MM.1S (cell line): ENCODE data around the gene EFHC2.

Experiments
- DNase-seq: peaks from one replicate; pipeline ENCODE4 v3.0.0-alpha.2; 2015
- H2AFZ ChIP-seq: fragments of 300-600 bp; sonication (generic); 2 replicates; pipeline ENCODE4 v1.6.0; 2016; ENCODE audit warnings: antibody characterized with exemption, low read length
- H3F3A ChIP-seq: fragments of 300-600 bp; sonication (generic); 2 replicates; pipeline ENCODE4 v1.6.1; 2016; ENCODE audit warnings: mild to moderate bottlenecking, antibody characterized with exemption, low read length, moderate library complexity, mixed read lengths; ENCODE audit not compliant: insufficient read depth
- H3K27ac ChIP-seq: fragments of 300-600 bp; sonication (generic); 2 replicates; pipeline ENCODE4 v1.5.1; 2016; ENCODE audit warnings: mild to moderate bottlenecking, low read length
- H3K27me3 ChIP-seq: fragments of 300-600 bp; sonication (generic); replicated peaks from 2 replicates; pipeline ENCODE4 v1.6.0; 2016; ENCODE audit warnings: low read length; ENCODE audit not compliant: insufficient read depth
- H3K36me3 ChIP-seq: fragments of 300-600 bp; sonication (generic); replicated peaks from 2 replicates; pipeline ENCODE4 v1.6.1; 2016; ENCODE audit warnings: mild to moderate bottlenecking, low read length, mixed read lengths; ENCODE audit not compliant: insufficient read depth
- H3K4me1 ChIP-seq: fragments of 300-600 bp; sonication (generic); 2 replicates; pipeline ENCODE4 v1.6.1; 2016; ENCODE audit warnings: low read length, mixed read lengths
- H3K4me2 ChIP-seq: fragments of 300-600 bp; sonication (generic); 2 replicates; pipeline ENCODE4 v1.6.0; 2016; ENCODE audit warnings: low read depth, low read length
- H3K4me3 ChIP-seq: fragments of 300-600 bp; sonication (generic); 2 replicates; pipeline ENCODE4 v1.5.1; 2016; ENCODE audit warnings: low read length, mixed read lengths
- H3K79me2 ChIP-seq: fragments of 300-600 bp; sonication (generic); 2 replicates; pipeline ENCODE4 v1.6.1; 2016; ENCODE audit warnings: mixed run types, low read length, mixed read lengths
- H3K9ac ChIP-seq: fragments of 300-600 bp; sonication (generic); 2 replicates; pipeline ENCODE4 v1.6.1; 2016; ENCODE audit warnings: low read length, mixed read lengths
- H3K9me2 ChIP-seq: fragments of 300-600 bp; sonication (generic); replicated peaks from 2 replicates; pipeline ENCODE4 v1.6.1; 2016; ENCODE audit warnings: mild to moderate bottlenecking, low read length, mixed read lengths; ENCODE audit not compliant: insufficient read depth
- H3K9me3 ChIP-seq: fragments of 300-600 bp; sonication (generic); replicated peaks from 2 replicates; pipeline ENCODE4 v1.6.1; 2016; ENCODE audit warnings: mild to moderate bottlenecking, low read length, mixed read lengths; ENCODE audit not compliant: insufficient read depth
- H4K20me1 ChIP-seq: fragments of 300-600 bp; sonication (generic); 2 replicates; pipeline ENCODE4 v1.6.1; 2016; ENCODE audit warnings: mild to moderate bottlenecking, low read length, moderate library complexity, mixed read lengths; ENCODE audit not compliant: insufficient read depth
- EZH2 ChIP-seq: fragments of 300-600 bp; sonication (generic); optimal IDR thresholded peaks from 2 replicates; pipeline ENCODE3; 2017; ENCODE audit warnings: low read depth, mild to moderate bottlenecking, antibody characterized with exemption, low read length, mixed read lengths
- EZH2phosphoT487 ChIP-seq: fragments of 300-600 bp; sonication (generic); IDR thresholded peaks from 2 replicates; pipeline ENCODE4 v1.6.1; 2018; ENCODE audit warnings: antibody characterized with exemption, low read length
- TF ChIP-seq, protein P1 (sequence below): fragments of 300-600 bp; sonication (generic); IDR thresholded peaks from 2 replicates; pipeline ENCODE4 v1.5.1; 2016; ENCODE audit warnings: antibody characterized with exemption, low read length, mixed read lengths

EFHC2 gene

DNA sequence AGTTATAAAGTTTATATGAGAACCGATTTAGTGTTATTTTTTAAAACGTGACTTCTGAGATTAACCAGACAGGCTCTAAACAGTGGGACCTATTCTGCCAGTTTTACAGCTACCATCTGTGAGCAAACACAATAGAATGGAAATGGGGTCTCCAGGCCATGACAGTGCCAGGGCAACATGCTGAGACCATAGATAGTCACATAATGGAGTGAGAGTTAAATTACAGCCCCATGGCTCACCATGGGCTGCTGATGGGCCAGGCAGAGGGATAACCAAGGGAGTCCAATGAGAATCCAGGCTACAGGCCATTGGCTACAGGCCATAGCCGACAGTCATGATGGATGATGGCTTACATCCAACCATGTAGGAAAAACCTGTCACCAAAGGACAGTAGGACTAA, 186.7 kb downstream of the EFHC2 start:
- no peak overlapping the region for H3K4me2 ChIP-seq
- H3K4me3 ChIP-seq = no peak overlapping the region
- no peaks in the 10 kb centered on the region for H3K4me1 ChIP-seq
- H3K9me2 ChIP-seq = no peaks in the 10 kb centered on the region
- no peak for DNase-seq
- H2AFZ ChIP-seq = no peak overlapping the region
- H3K27me3 ChIP-seq = no peaks in the 10 kb centered on the region
- no peak overlapping the region for H3K9ac ChIP-seq
- H4K20me1 ChIP-seq = no peaks in the 10 kb centered on the region
- no peaks in the 10 kb centered on the region for H3K36me3 ChIP-seq
- no peaks in the 10 kb centered on the region for H3F3A ChIP-seq
- H3K27ac ChIP-seq = no peak overlapping the region
- H3K9me3 ChIP-seq = no peaks in the 10 kb centered on the region
- no peaks in the 10 kb centered on the region for H3K79me2 ChIP-seq
- TF ChIP-seq, protein P1, sequence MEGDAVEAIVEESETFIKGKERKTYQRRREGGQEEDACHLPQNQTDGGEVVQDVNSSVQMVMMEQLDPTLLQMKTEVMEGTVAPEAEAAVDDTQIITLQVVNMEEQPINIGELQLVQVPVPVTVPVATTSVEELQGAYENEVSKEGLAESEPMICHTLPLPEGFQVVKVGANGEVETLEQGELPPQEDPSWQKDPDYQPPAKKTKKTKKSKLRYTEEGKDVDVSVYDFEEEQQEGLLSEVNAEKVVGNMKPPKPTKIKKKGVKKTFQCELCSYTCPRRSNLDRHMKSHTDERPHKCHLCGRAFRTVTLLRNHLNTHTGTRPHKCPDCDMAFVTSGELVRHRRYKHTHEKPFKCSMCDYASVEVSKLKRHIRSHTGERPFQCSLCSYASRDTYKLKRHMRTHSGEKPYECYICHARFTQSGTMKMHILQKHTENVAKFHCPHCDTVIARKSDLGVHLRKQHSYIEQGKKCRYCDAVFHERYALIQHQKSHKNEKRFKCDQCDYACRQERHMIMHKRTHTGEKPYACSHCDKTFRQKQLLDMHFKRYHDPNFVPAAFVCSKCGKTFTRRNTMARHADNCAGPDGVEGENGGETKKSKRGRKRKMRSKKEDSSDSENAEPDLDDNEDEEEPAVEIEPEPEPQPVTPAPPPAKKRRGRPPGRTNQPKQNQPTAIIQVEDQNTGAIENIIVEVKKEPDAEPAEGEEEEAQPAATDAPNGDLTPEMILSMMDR = no peak
- TF ChIP-seq EZH2 (no peak), EZH2phosphoT487 (no peak)

DNA sequence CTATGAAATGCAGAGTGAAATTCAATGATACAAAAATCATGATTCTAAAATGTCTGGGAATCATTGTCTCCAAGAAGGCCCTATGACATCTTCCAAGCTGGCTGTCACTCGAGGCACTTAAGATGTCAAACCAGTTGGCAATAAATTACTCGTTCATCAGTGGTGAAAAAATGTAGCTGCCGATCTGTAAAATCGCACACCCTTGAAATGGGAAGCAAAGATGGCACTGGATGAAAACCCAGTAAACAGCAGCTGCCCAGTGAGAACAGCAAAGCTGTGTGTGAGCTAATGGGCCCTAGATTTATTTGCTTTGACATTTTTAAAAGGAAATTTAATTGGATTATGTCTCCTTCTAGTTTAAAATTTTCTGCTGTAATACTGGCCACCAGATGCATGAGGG, 188.3 kb downstream of the EFHC2 start:
- Histone ChIP-seq H3K79me2 (no peaks in the 10 kb centered on the region), H3K27me3 (no peaks in the 10 kb centered on the region), H3K4me1 (no peaks in the 10 kb centered on the region), H3K27ac (no peak overlapping the region), H3K4me2 (no peak overlapping the region), H3K4me3 (no peak overlapping the region), H3K36me3 (no peaks in the 10 kb centered on the region), H3K9me2 (no peaks in the 10 kb centered on the region), H3F3A (no peaks in the 10 kb centered on the region), H4K20me1 (no peaks in the 10 kb centered on the region), H2AFZ (no peak overlapping the region), H3K9ac (no peak overlapping the region), H3K9me3 (no peaks in the 10 kb centered on the region)
- TF ChIP-seq EZH2 (no peak), EZH2phosphoT487 (no peak)
- TF ChIP-seq, protein P1 = no peak
- DNase-seq = no peak

DNA sequence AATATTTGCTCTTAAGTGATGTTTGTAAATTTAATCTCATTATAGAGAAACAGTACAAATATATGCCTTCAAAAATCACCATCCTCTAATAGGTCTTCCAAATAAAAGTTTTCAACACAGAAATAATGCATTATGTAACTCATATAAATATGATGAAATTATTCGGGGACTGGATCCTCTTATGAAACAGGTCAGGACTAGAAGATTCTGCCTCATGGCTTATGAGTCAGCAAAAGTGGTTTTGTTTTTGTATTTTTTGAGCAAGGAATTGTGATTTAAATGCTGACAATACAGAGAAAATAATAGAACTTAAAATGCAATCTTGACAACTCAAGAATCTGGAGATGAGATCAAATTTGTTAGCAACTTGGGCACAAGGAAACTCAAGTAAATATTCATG, 190.6 kb downstream of the EFHC2 start:
- TF ChIP-seq EZH2 (no peak), EZH2phosphoT487 (no peak)
- TF ChIP-seq, protein P1 = no peak
- Histone ChIP-seq H4K20me1 (no peaks in the 10 kb centered on the region), H3K9ac (no peak overlapping the region), H3K27me3 (no peaks in the 10 kb centered on the region), H3K4me1 (no peaks in the 10 kb centered on the region), H3K4me2 (no peak overlapping the region), H3K36me3 (no peaks in the 10 kb centered on the region), H3K4me3 (no peak overlapping the region), H3K27ac (no peak overlapping the region), H3K9me2 (no peaks in the 10 kb centered on the region), H3F3A (no peaks in the 10 kb centered on the region), H2AFZ (no peak overlapping the region), H3K9me3 (no peaks in the 10 kb centered on the region), H3K79me2 (no peaks in the 10 kb centered on the region)
- no peak for DNase-seq
